ENCODE data around the gene TRIO. TPM values are rescaled to one million over a fixed set of nuclear protein-coding genes. Genes with fewer than 3 reads are reported as not detected.

TRIO gene
- total RNA-seq, 1 experiment from 2014 or later: 88.8 TPM

- H3K27ac Mint-ChIP-seq: peak overlapping the region; percentile 57; the same call in 1 of the 2 replicates
- H3K4me1 Mint-ChIP-seq: peaks cover 54% of the 10 kb centered on the region
- no peak for ATAC-seq
- TF ChIP-seq ZNF671 (CRISPR knock-in tag; IDR thresholded peaks at IDR 0.05) (no peak), ZNF219 (CRISPR knock-in tag; IDR thresholded peaks at IDR 0.05; ENCODE audit: borderline replicate concordance) (no peak), RELA (CRISPR knock-in tag; IDR thresholded peaks at IDR 0.05; ENCODE audit: borderline replicate concordance) (no peak), AFF4 (CRISPR knock-in tag; IDR thresholded peaks at IDR 0.05; ENCODE audit: borderline replicate concordance) (no peak), ZBTB43 (CRISPR knock-in tag; IDR thresholded peaks at IDR 0.05) (no peak), ZMAT4 (CRISPR knock-in tag; IDR thresholded peaks at IDR 0.05) (no peak)
- POLR2A ChIA-PET: no interaction called here
- CTCF ChIA-PET: interaction anchor here (1.2 to 1.5 kb wide), 2 partner anchors 15 to 234 kb away, joined by 3 to 4 read pairs; no protein-coding TSS in a partner anchor
- H3K4me3 Mint-ChIP-seq: no peak overlapping the region
- H3K27me3 Mint-ChIP-seq (ENCODE audit: low read depth): no peaks in the 10 kb centered on the region
- DNase-seq (ENCODE audit: low spot score): no peak
- peaks cover 35% of the 10 kb centered on the region for H3K36me3 Mint-ChIP-seq
- no peaks in the 10 kb centered on the region for H3K9me3 Mint-ChIP-seq
Measured at GRCh38 chr5:14415024-14415697, 272.0 kb downstream of the TRIO start.

GRCh38 chr5:14415698-14416074 lies 272.5 kb downstream of the TRIO start:
- TF ChIP-seq PREB (CRISPR knock-in tag; IDR thresholded peaks at IDR 0.05; ENCODE audit: borderline replicate concordance): no peak
- no peak for TF ChIP-seq ZNF219 (CRISPR knock-in tag; IDR thresholded peaks at IDR 0.05; ENCODE audit: borderline replicate concordance)
- TF ChIP-seq ZNF423 (CRISPR knock-in tag; IDR thresholded peaks at IDR 0.05): no peak
- TF ChIP-seq NR3C1 (CRISPR knock-in tag; conservative IDR thresholded peaks at IDR 0.05; ENCODE audit: low read depth): no peak
- TF ChIP-seq ZNF121 (CRISPR knock-in tag; IDR thresholded peaks at IDR 0.05): no peak
- TF ChIP-seq ATF1 (CRISPR knock-in tag; IDR thresholded peaks at IDR 0.05): no peak
- TF ChIP-seq ZBTB21 (CRISPR knock-in tag; IDR thresholded peaks at IDR 0.05; ENCODE audit: borderline replicate concordance): no peak
- no peak for TF ChIP-seq TEAD1 (CRISPR knock-in tag; IDR thresholded peaks at IDR 0.05)
- TF ChIP-seq HMGA2 (CRISPR knock-in tag; IDR thresholded peaks at IDR 0.05): no peak
- TF ChIP-seq CBFB (CRISPR knock-in tag; IDR thresholded peaks at IDR 0.05; ENCODE audit: low read depth): no peak
- TF ChIP-seq E2F5 (CRISPR knock-in tag; IDR thresholded peaks at IDR 0.05): no peak
- TF ChIP-seq EMX1 (CRISPR knock-in tag; IDR thresholded peaks at IDR 0.05): no peak
- no peak for TF ChIP-seq ZNF512 (CRISPR knock-in tag; IDR thresholded peaks at IDR 0.05; ENCODE audit: borderline replicate concordance)
- TF ChIP-seq ZNF671 (CRISPR knock-in tag; IDR thresholded peaks at IDR 0.05): no peak
- TF ChIP-seq MLX (CRISPR knock-in tag; IDR thresholded peaks at IDR 0.05): no peak
- no peak for TF ChIP-seq RELA (CRISPR knock-in tag; IDR thresholded peaks at IDR 0.05; ENCODE audit: borderline replicate concordance)
- no peak for TF ChIP-seq IRF2 (CRISPR knock-in tag; IDR thresholded peaks at IDR 0.05; ENCODE audit: borderline replicate concordance, low read depth)
- Mint-ChIP-seq H3K36me3 (peaks cover 35% of the 10 kb centered on the region), H3K4me3 (no peak overlapping the region), H3K4me1 (peaks cover 54% of the 10 kb centered on the region), H3K27me3 (ENCODE audit: low read depth) (no peaks in the 10 kb centered on the region), H3K9me3 (no peaks in the 10 kb centered on the region), H3K27ac (peak overlapping the region; percentile 57; the same call in 1 of the 2 replicates)
- ChIA-PET CTCF (no interaction called here), POLR2A (no interaction called here)
- ATAC-seq (no peak), DNase-seq (ENCODE audit: low spot score) (no peak)
